Dermis lymphatic vessel endothelial cell (primary cell): ENCODE measurements around the gene PRPF40A. TPM values are rescaled to one million over a fixed set of nuclear protein-coding genes. Genes with fewer than 3 reads are reported as not detected.

Experiments
- total RNA-seq: library from RNA; depleted of rRNA; stranded (reverse); fragments of >200 nt; gene quantifications from 2 replicates; pipeline ENCODE4 v1.2.1, GENCODE V29; 2014

PRPF40A gene
- 83.4 and 117 TPM in 2 replicates for total RNA-seq

DNA sequence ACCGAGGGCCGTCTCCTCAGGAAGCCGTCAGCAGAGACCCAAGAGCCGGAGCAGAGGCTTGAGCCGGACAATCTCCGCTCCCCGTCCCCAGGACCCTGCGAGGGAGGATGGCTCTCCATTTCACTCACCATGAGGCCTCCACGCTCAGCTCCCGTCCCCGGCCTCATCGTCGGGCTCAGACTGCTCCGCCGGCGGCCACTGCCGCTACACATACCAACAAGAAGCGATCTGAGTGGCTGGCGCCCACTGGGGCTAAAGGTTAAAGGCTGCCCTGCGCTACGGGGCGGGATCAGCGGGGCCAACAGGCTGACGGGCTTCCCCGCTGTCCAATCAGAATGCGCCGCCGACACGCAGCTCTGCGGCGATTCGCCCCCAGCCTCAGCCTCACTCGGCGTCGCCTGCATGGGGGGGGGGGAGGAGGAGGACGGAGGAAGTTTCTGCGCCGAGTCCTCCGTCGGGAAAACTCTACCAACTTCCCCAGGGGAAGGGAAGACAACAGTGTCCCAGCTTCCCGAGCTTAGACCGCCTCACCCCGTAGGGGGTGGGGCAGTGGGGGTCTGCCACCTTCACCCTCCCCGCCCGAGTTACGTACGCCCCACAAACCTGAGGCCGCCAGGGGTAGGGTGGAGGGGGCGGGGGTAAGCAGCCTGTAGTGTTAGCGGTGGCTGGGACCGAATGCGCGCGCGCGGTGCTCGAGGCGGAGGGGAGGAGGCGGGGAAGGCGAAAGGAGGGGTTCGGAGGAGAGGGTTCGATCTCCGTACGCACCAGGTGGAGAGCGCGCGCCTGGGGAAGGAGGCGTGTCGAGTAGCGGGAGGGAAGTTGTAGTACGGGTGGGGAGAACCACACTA lies at the start of gene PRPF40A:
PRPF40A (minus strand) TSS at position 234 of the 848 bp plus-strand sequence; CDS start at position 212, 22 bp downstream.

DNA sequence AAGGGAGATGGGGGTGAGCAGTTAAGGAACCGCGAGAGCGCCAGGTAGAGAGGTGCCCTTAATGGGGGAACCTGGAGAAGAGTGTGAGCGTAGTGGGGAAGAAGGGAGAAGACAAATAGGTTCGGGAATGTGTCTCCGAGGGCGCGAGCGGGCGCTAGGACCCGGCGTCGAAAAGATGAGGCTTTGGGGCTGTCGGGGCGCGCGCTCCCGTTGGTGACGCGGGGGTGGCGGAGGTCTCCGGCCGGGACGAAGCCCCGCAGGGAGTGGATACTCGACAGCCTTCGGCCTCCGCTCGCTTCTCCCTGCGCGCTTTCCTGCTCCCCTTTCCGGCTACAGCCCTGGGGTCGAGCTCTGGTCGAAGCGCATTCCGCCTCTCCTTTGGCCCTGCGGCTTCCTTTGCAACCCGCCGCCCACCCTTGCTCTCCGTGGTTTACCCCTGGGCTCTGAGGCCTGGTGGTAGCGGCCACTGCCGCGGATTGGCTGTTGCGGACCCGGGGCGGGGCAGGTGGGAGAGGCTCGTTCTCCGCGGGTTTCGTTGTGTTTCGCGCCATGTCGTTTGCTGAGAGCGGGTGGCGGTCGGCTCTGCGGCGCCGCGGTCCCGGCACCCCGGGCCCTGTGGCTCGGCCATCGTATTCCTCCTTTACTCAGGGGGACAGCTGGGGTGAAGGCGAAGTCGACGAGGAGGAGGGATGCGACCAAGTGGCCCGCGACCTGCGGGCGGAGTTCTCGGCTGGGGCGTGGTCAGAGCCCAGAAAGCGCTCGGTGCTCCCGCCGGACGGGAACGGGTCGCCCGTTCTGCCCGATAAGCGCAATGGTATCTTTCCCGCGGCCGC lies 1.0 kb upstream of the PRPF40A start, which contains the start of gene ARL6IP6:
ARL6IP6 (plus strand) TSS at position 545 of the 833 bp plus-strand sequence; CDS start at position 550, 5 bp downstream.

Other genes starting within 250 kb of the PRPF40A start
- 14.3 and 20.4 TPM in 2 replicates for gene ARL6IP6, start 1.2 kb upstream of the PRPF40A start, total RNA-seq